Measurements from ENCODE around the gene ANKRD53.
"Not testable (repeated sequence)": the region's sequence is repeated elsewhere in the genome, so short reads cannot be mapped to it uniquely, and the experiment has no call there.

ANKRD53 gene

GRCh38 chr2:71006323-71006722, 27.9 kb downstream of the ANKRD53 start:
- FAIRE-seq (no peak), DNase-seq (ENCODE audit: low spot score) (no peak)

GRCh38 chr2:71006955-71007799, 28.7 kb downstream of the ANKRD53 start:
- DNase-seq (ENCODE audit: low spot score): no peak
- no peak for FAIRE-seq

- FAIRE-seq (no peak), DNase-seq (ENCODE audit: low spot score) (no peak)
Measured at GRCh38 chr2:71008342-71008741, 29.9 kb downstream of the ANKRD53 start.

GRCh38 chr2:71011786-71012185, 33.4 kb downstream of the ANKRD53 start:
- not testable (repeated sequence) for DNase-seq (ENCODE audit: low spot score)

GRCh38 chr2:71018625-71019024, 40.2 kb downstream of the ANKRD53 start:
- FAIRE-seq: no peak
- no peak for DNase-seq (ENCODE audit: low spot score)

More at GRCh38 chr2:71011786-71012185, 33.4 kb downstream of the ANKRD53 start:
- FAIRE-seq: not testable (repeated sequence)

GRCh38 chr2:71019989-71020388, 41.6 kb downstream of the ANKRD53 start:
- not testable (repeated sequence) for FAIRE-seq; DNase-seq (ENCODE audit: low spot score)

- not testable (repeated sequence) for FAIRE-seq; DNase-seq (ENCODE audit: low spot score)
Measured at GRCh38 chr2:71021394-71021793, 43.0 kb downstream of the ANKRD53 start.

GRCh38 chr2:71023553-71024243, 45.3 kb downstream of the ANKRD53 start:
- not testable (repeated sequence) for DNase-seq (ENCODE audit: low spot score)

More at GRCh38 chr2:71023553-71024243, 45.3 kb downstream of the ANKRD53 start:
- not testable (repeated sequence) for FAIRE-seq
